Measurements from ENCODE around the gene ACAD11. TPM values are rescaled to one million over a fixed set of nuclear protein-coding genes. Genes with fewer than 3 reads are reported as not detected.
"Not testable (repeated sequence)": the region's sequence is repeated elsewhere in the genome, so short reads cannot be mapped to it uniquely, and the experiment has no call there.

Gene ACAD11
- total RNA-seq, 2 experiments from 2014 or later = 11.2 to 11.4 TPM

GRCh38 chr3:132643366-132643765, 16.2 kb downstream of the ACAD11 start:
- intact Hi-C loops (cut with micrococcal nuclease) = loop anchor here (5.0 kb wide), 1 partner anchor 226 kb away; the partner anchor contains the start of gene DNAJC13
- no peak for DNase-seq
- Mint-ChIP-seq H3K27me3 (ENCODE audit: low read depth) (no peaks in the 10 kb centered on the region), H3K36me3 (ENCODE audit: low read depth) (peaks cover 12% of the 10 kb centered on the region), H3K4me3 (no peak overlapping the region), H3K4me1 (ENCODE audit: low read depth) (peaks cover 3% of the 10 kb centered on the region), H3K27ac (no peak overlapping the region), H3K9me3 (no peaks in the 10 kb centered on the region)
- CTCF ChIA-PET = interaction anchor here (0.6 to 6.4 kb wide), 13 partner anchors 9 to 300 kb away, joined by 3 to 98 read pairs (median 3); no protein-coding TSS in a partner anchor

- Mint-ChIP-seq H3K4me1 (ENCODE audit: low read depth) (peaks cover 3% of the 10 kb centered on the region), H3K27me3 (ENCODE audit: low read depth) (no peaks in the 10 kb centered on the region), H3K27ac (no peak overlapping the region), H3K4me3 (no peak overlapping the region), H3K9me3 (no peaks in the 10 kb centered on the region), H3K36me3 (ENCODE audit: low read depth) (peaks cover 13% of the 10 kb centered on the region)
- intact Hi-C loops (cut with micrococcal nuclease) = loop anchor here (1.0 to 5.0 kb wide), 3 partner anchors 106 to 290 kb away; partner anchors contain the start of gene DNAJC13
- CTCF ChIA-PET = interaction anchor here (0.7 to 6.4 kb wide), 14 partner anchors 11 to 299 kb away, joined by 3 to 98 read pairs (median 4); no protein-coding TSS in a partner anchor
- DNase-seq = no peak
Measured at GRCh38 chr3:132642539-132642847, 17.1 kb downstream of the ACAD11 start.

GRCh38 chr3:132641837-132642538, 17.6 kb downstream of the ACAD11 start:
- no peak overlapping the region for H3K27ac Mint-ChIP-seq
- H3K27me3 Mint-ChIP-seq (ENCODE audit: low read depth) = no peaks in the 10 kb centered on the region
- intact Hi-C loops (cut with micrococcal nuclease) = loop anchor here (1.0 to 5.0 kb wide), 3 partner anchors 106 to 290 kb away; partner anchors contain the start of gene DNAJC13
- CTCF ChIA-PET = interaction anchor here (0.8 to 6.4 kb wide), 15 partner anchors 11 to 290 kb away, joined by 3 to 98 read pairs (median 4); no protein-coding TSS in a partner anchor
- H3K36me3 Mint-ChIP-seq (ENCODE audit: low read depth) = peaks cover 16% of the 10 kb centered on the region
- H3K9me3 Mint-ChIP-seq = no peaks in the 10 kb centered on the region
- DNase-seq = no peak
- peaks cover 3% of the 10 kb centered on the region for H3K4me1 Mint-ChIP-seq (ENCODE audit: low read depth)
- no peak overlapping the region for H3K4me3 Mint-ChIP-seq

GRCh38 chr3:132641427-132641826, 18.2 kb downstream of the ACAD11 start:
- H3K4me1 Mint-ChIP-seq (ENCODE audit: low read depth); H3K9me3 Mint-ChIP-seq; H3K4me3 Mint-ChIP-seq; H3K27me3 Mint-ChIP-seq (ENCODE audit: low read depth); DNase-seq; H3K27ac Mint-ChIP-seq: not testable (repeated sequence)
- intact Hi-C loops (cut with micrococcal nuclease) = loop anchor here (5.0 kb wide), 1 partner anchor 224 kb away; the partner anchor contains the start of gene DNAJC13
- H3K36me3 Mint-ChIP-seq (ENCODE audit: low read depth) = peaks cover 16% of the 10 kb centered on the region
- CTCF ChIA-PET = interaction anchor here (0.8 to 6.4 kb wide), 8 partner anchors 16 to 289 kb away, joined by 3 to 98 read pairs (median 4); no protein-coding TSS in a partner anchor

GRCh38 chr3:132638706-132639105, 20.9 kb downstream of the ACAD11 start:
- intact Hi-C loops (cut with micrococcal nuclease) = no loop called here
- CTCF ChIA-PET = interaction anchor here (0.7 to 6.4 kb wide), 3 partner anchors 103 to 730 kb away, joined by 3 to 98 read pairs (median 3); no protein-coding TSS in a partner anchor
- Mint-ChIP-seq H3K27me3 (ENCODE audit: low read depth) (no peaks in the 10 kb centered on the region), H3K27ac (no peak overlapping the region), H3K4me3 (no peak overlapping the region), H3K9me3 (no peaks in the 10 kb centered on the region), H3K36me3 (ENCODE audit: low read depth) (peaks cover 27% of the 10 kb centered on the region), H3K4me1 (ENCODE audit: low read depth) (no peaks in the 10 kb centered on the region)
- DNase-seq = no peak

- Mint-ChIP-seq H3K4me3 (no peak overlapping the region), H3K27ac (no peak overlapping the region), H3K36me3 (ENCODE audit: low read depth) (peaks cover 27% of the 10 kb centered on the region), H3K9me3 (no peaks in the 10 kb centered on the region), H3K27me3 (ENCODE audit: low read depth) (no peaks in the 10 kb centered on the region), H3K4me1 (ENCODE audit: low read depth) (no peaks in the 10 kb centered on the region)
- intact Hi-C loops (cut with micrococcal nuclease) = no loop called here
- DNase-seq = no peak
- CTCF ChIA-PET = interaction anchor here (6.4 kb wide), 1 partner anchor 102 kb away, joined by 98 read pairs; no protein-coding TSS in a partner anchor
Measured at GRCh38 chr3:132637590-132637989, 22.0 kb downstream of the ACAD11 start.

GRCh38 chr3:132635052-132635451, 24.6 kb downstream of the ACAD11 start:
- CTCF ChIA-PET = interaction anchor here (0.6 to 1.8 kb wide), 2 partner anchors 101 to 150 kb away, joined by 3 to 6 read pairs; no protein-coding TSS in a partner anchor
- intact Hi-C loops (cut with micrococcal nuclease) = no loop called here
- Mint-ChIP-seq H3K27ac (no peak overlapping the region), H3K9me3 (no peaks in the 10 kb centered on the region), H3K4me1 (ENCODE audit: low read depth) (peaks cover 1% of the 10 kb centered on the region), H3K27me3 (ENCODE audit: low read depth) (no peaks in the 10 kb centered on the region), H3K36me3 (ENCODE audit: low read depth) (peaks cover 23% of the 10 kb centered on the region), H3K4me3 (no peak overlapping the region)
- DNase-seq = no peak

- no peak overlapping the region for H3K4me3 Mint-ChIP-seq
- peaks cover 6% of the 10 kb centered on the region for H3K4me1 Mint-ChIP-seq (ENCODE audit: low read depth)
- DNase-seq = no peak
- intact Hi-C loops (cut with micrococcal nuclease) = no loop called here
- no peaks in the 10 kb centered on the region for H3K27me3 Mint-ChIP-seq (ENCODE audit: low read depth)
- CTCF ChIA-PET = no interaction called here
- H3K36me3 Mint-ChIP-seq (ENCODE audit: low read depth) = peaks cover 23% of the 10 kb centered on the region
- H3K27ac Mint-ChIP-seq = no peak overlapping the region
- no peaks in the 10 kb centered on the region for H3K9me3 Mint-ChIP-seq
Measured at GRCh38 chr3:132630612-132631011, 29.0 kb downstream of the ACAD11 start.

- no peak for DNase-seq
- Mint-ChIP-seq H3K36me3 (ENCODE audit: low read depth) (peaks cover 19% of the 10 kb centered on the region), H3K4me1 (ENCODE audit: low read depth) (peaks cover 8% of the 10 kb centered on the region), H3K27ac (no peak overlapping the region), H3K9me3 (no peaks in the 10 kb centered on the region), H3K4me3 (no peak overlapping the region), H3K27me3 (ENCODE audit: low read depth) (no peaks in the 10 kb centered on the region)
- CTCF ChIA-PET = no interaction called here
- intact Hi-C loops (cut with micrococcal nuclease) = no loop called here
Measured at GRCh38 chr3:132629928-132630327, 29.7 kb downstream of the ACAD11 start.

- H3K4me3 Mint-ChIP-seq = no peak overlapping the region
Measured at GRCh38 chr3:132628157-132628556, 31.5 kb downstream of the ACAD11 start.

GRCh38 chr3:132626955-132627354, 32.7 kb downstream of the ACAD11 start:
- CTCF ChIA-PET = no interaction called here
- Mint-ChIP-seq H3K9me3 (no peaks in the 10 kb centered on the region), H3K4me3 (no peak overlapping the region), H3K4me1 (ENCODE audit: low read depth) (peaks cover 10% of the 10 kb centered on the region), H3K36me3 (ENCODE audit: low read depth) (peaks cover 18% of the 10 kb centered on the region), H3K27ac (no peak overlapping the region), H3K27me3 (ENCODE audit: low read depth) (no peaks in the 10 kb centered on the region)
- intact Hi-C loops (cut with micrococcal nuclease) = no loop called here
- no peak for DNase-seq

More at GRCh38 chr3:132628157-132628556, 31.5 kb downstream of the ACAD11 start:
- no peaks in the 10 kb centered on the region for H3K27me3 Mint-ChIP-seq (ENCODE audit: low read depth)
- H3K27ac Mint-ChIP-seq = no peak overlapping the region
- H3K4me1 Mint-ChIP-seq (ENCODE audit: low read depth) = peaks cover 10% of the 10 kb centered on the region
- no peak for DNase-seq
- CTCF ChIA-PET = no interaction called here
- intact Hi-C loops (cut with micrococcal nuclease) = no loop called here
- H3K36me3 Mint-ChIP-seq (ENCODE audit: low read depth) = peaks cover 18% of the 10 kb centered on the region
- no peaks in the 10 kb centered on the region for H3K9me3 Mint-ChIP-seq

GRCh38 chr3:132625613-132626012, 34.0 kb downstream of the ACAD11 start:
- H3K9me3 Mint-ChIP-seq = no peaks in the 10 kb centered on the region
- no peak overlapping the region for H3K27ac Mint-ChIP-seq
- peaks cover 27% of the 10 kb centered on the region for H3K36me3 Mint-ChIP-seq (ENCODE audit: low read depth)
- CTCF ChIA-PET = interaction anchor here (0.6 to 1.6 kb wide), 2 partner anchors 17 to 184 kb away, joined by 4 to 6 read pairs; no protein-coding TSS in a partner anchor
- no peaks in the 10 kb centered on the region for H3K27me3 Mint-ChIP-seq (ENCODE audit: low read depth)
- H3K4me3 Mint-ChIP-seq = no peak overlapping the region
- H3K4me1 Mint-ChIP-seq (ENCODE audit: low read depth) = peaks cover 12% of the 10 kb centered on the region
- no peak for DNase-seq
- intact Hi-C loops (cut with micrococcal nuclease) = no loop called here

Measured in activated naive CD4-positive, alpha-beta T cell treated with anti-CD3 and anti-CD28 coated beads for 36 hours (primary cell).